HG02588 (cell line): ENCODE measurements around the gene ANKRD23.
"Not testable (repeated sequence)": the region's sequence is repeated elsewhere in the genome, so short reads cannot be mapped to it uniquely, and the experiment has no call there.

ENCODE experiments used
- ATAC-seq: cut with Tn5 transposase; IDR thresholded peaks from one replicate; pipeline ENCODE4 v1.9.1; 2021; ENCODE audit warnings: mild to moderate bottlenecking, moderate library complexity; ENCODE audit not compliant: unreplicated experiment

ANKRD23 gene

DNA sequence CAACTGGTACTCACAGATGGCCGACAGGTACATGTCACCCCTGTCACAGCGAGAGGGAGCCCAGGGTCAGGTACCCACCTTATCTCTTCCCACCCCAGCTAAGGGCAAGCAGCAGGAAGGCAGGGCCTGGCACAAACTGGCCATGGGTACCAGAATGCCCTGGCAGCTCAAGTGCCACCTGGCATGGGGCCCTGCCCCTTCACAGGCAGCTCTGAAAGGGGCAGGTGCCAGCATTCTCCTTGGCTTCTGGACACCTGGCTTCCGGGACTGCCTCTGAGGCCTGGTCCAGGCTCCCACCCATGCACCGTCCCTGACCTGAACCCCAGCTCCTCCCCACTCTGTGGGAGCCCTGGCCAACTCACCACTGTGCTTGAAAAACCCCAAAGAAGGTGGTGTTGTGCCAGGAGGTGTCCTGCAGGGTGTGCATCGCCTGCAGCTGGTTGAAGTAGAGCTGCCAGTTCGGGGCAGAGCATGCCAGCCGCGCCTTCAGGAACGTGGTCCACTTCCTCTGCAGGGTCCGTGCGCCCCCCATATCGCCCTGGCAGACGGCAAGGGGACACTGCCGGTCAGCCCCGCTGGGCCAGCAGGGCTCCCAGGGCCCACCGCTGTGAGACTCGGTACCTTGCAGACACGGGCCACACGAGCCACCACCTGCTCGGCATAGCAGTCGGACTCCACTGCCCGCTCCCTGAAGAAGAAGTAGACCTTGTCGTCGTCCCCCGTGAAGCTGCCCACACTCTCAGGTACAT is 20.7 kb upstream of the ANKRD23 start:
- ATAC-seq: no peak

DNA sequence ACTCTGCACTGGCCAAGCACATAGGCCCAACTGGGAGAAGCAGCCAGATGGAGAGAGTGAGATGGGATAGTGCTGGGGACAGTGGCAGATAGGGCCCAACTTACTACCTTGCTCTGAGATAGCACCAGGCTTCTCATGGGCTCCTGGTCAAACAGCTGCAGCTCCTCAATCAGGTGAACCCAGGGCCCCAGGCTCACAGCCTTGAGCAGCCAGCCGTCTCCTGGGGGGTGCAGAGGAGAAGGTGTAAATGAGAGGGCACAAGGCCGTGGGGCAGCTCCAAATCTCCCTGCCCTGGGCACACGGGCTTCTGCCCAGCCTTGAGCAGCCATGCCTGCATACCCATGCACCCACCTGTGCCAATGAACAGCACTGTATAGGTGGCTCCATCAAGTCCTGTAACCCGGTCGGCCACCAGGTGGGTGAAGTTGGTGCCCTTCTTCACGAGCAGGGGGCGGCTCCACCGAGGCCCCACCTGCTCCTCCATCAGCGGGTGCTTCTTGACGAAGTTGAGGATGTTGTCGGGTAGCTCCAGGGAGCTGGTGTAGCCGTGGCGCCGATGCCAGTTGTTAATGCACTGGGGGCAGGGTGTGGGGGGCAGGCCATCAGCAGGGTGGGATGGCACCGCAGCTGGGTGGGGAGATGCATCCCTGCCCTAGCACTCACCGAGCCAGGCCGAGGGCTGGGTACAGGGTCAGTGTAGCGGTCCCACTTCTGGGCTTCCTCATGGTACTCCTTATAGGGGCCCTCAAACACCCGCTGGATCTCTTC is 19.9 kb upstream of the ANKRD23 start:
- ATAC-seq: no peak

DNA sequence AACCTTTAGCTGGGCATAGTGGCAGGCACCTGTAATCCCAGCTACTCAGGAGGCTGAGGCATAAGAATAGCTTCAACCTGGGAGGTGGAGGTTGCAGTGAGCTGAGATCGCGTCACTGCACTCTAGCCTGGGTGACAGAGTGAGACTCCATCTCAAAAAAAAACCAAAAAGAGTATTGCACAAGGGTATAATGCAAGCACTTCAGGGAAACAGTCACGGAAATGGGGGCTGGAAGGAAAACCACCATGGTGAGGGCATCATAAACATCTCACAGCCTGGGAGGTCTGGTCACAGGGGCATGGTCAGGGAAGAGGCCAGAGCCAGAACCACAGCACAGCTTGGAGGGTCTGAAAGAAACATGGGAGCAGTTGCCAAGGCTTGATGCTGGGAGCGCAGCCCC is 19.2 kb upstream of the ANKRD23 start:
- ATAC-seq: not testable (repeated sequence)

DNA sequence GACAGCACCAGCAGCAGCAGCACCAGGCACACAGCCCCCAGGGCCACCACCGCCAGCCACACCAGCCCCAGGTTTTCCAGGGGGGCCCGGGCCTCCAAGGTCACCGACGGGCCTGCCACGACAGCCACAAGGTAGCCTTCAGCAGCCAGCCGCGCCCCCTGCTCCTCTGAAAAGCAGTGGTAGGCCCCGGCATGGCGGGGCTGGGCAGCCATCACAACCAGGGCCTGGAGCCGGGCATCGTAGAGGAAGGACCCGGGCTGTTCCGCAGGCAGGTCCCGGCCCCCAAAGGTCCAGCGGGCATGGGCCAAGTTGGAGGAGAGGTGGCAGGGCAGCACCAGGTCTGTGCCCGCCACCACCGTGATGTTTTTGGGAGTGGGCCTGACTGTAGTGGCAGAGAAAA is 17.3 kb upstream of the ANKRD23 start:
- ATAC-seq: no peak

DNA sequence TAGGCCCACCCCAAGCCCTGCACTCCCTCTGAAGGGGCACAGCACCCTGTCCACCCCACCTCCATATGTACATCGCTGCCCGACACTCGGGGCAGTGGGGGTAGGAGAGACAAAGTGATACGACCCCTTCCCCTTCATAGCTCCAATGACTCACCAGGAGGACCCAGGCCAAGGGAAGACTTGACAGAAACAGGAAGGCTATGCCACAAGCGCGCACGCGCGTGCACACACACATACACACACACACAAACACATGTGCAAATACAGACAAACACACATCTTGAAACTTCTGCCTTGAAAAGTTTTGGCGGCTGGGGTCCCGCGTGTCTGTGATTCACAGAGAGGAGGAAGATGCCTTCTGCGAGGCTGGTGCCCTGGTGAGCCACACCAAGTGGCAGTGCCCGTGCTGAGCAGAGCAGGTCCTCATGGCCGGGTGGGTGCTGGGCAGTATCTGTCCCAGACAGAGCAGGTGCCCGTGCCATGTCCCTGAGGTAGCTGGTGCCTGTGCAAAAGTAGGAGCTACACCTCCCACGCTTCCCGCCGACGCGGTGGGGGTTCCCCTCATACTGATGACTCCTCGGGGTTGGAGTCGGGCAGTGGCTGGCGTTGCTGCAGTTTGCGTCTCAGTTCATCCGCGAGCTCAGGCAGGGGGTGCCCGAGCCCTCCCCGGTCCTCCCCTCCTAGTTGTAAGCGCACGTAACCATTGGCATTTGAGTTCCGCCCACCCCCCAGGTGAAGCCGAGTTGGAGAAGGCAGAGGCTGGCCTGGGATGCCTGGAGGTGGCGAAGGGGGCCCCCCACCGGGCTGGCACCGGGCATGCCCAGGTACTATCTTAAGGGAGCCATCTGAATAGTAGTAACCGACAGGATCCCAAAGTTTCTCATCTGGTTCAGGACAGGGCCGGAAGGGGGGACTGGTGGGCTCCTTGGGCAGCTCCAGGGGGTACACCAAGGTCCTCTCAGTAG is 16.5 kb upstream of the ANKRD23 start:
- no peak for ATAC-seq

DNA sequence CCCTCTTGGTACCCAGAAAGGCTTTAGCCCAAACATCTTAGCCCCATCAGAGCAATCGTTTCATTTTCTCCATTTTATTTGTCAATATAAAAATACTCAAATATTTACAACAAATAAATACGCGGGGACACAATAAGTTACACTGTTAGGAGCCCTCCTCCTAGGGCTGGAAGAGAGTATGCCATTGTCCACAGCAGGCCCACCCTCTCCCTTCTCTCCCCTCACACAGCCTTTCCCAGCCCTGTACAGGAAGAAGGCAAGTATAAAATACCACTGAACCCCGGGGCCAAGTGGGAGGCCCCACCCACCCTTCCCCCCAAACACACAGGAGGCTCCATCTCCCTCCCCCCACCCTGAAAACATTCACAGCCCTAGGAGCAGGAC is 15.9 kb upstream of the ANKRD23 start:
- no peak for ATAC-seq

DNA sequence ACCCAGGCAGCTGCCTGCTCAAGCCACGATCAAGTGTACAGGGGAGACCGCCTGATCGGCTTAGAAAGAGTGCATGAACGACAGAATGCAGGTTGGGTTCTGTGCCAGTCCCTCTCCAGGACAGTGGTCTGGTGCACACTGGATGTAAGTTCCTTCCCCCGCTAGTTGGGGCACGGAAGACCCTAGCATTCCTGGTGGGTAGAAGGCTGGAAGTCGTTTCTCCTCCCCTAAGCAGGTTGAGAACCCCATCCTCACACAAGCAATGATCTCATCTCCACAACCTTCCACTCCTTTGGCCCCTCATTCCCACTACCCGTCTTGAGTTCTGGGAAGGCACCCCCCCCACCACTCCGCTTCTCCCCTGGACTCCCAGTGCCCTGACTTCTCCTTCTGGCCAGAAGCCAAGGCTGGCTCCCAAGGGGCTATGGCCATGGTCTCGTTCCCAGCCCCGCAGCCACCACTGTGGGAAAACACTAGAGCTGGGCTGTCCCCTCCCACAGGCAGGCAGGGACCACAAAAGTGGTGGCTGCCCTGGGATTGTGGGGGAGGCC is 15.4 kb upstream of the ANKRD23 start:
- no peak for ATAC-seq

DNA sequence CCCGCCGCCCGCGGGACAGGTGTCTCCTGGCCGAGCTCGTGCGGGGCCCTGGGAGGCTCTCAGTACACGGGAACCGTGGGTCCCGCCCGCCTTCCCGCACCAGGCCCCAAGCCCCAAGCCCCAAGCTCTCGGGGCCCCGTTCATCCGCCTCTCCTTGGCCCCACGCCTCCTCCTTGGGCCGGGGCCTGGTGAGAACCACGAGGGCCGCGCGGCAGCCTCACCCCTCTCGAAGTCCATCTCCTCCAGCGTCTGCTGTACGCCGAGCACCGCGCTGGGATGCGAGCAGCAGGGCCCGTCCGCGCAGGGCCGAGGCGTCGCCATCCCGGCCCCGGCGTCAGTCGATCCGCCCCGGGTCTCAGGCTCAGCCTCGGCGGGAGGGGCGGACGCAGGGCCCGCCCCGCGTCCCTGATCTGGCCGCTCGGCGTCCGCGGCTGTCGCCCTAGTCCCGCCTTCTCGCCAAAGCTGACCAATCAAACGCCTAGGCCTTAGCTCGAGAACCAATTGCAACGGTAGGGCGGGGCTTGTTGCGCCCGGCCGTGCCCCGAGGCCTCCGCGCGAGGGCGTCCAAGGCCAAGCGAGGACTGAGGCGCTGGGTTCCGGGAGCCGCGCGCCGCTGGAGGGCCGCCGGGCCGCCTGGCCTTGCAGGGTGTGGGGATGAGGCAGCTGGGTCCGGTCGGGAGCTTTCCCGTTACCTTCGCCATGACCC is 14.0 kb upstream of the ANKRD23 start, which contains the start of gene ANKRD39:
Gene ANKRD39 (minus strand): TSS at position 350 of the 706 bp plus-strand sequence. CDS start 29 bp downstream, at position 321.
- peak; percentile 91 for ATAC-seq

DNA sequence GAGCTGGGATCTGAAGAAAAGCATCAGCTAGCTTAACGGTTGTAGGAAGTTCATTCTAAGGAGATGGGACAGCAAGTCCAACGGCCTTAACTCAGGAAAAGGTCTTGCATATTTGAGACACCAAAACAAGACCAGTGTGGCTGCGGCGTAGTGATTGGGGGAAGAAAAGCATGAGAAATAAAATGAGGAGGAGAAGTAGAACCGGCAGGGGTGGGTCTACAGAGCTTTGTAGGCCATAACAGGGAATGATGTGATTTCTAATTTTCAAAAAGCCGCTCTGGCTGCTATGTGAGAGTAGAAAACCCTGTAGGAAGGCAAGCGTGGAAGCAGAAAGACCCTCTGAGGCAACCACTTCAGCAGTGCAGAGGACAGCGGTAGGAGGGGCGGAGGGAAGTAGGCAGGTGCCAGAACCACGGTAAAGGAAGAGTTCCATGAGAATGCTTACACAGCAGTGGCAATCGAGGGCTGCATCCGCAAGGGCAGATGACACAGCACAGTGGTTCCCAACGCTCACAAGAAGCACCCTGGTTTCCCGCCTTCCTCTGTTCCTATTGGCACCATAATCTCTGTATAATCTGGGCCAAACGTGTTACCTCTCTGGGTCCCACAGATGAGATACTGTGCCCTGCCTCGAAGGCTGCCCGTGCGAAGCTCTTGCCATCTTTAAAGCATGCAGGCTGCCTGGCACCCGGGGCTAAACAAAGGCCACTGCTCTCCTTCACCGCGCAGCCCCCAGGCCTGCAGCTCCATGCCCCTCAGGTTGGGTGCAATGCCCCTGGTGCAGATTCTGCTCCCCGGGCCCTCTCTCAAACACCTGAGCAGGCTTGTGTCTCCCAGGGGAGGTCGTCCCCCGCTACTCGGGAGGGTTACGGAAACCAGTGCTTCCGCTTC is 13.2 kb upstream of the ANKRD23 start:
- no peak for ATAC-seq

DNA sequence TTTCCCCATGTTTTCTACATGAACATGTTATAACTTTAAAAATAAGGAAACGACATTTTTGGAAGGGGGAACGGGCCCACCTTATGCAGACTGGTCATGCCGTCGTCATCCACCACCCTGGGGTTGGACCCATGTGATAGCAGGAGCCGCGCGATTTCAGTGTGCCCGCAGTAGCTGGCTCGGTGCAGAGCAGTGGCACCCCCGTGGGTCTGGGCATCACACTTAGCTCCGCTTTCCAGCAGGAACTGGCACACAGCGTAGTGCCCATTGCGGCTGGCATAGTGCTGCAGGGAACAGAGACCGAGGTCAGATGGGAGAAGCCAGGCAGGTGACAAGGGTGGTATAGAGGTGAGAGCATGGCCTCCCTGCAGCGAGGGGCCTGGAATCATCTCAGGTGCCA is 9.5 kb upstream of the ANKRD23 start:
- no peak for ATAC-seq

DNA sequence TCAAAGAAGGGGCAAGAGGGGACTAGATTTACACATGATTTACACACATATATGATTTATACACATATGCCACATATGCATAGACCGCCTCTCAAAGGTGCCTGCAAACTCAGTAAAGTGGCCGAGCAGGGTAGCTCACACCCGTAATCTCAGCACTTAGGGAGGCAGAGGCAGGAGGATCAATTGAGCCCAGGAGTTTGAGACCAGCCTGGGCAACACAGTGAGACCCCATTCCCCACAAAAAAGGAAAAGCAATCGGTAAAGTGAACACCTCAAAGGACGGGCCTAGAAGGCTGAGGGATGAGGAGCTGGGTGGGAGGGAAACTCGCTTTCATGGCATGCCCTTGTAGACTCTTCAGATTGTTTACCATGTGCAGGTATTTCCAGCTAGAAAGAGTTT is 8.8 kb upstream of the ANKRD23 start:
- ATAC-seq: no peak

DNA sequence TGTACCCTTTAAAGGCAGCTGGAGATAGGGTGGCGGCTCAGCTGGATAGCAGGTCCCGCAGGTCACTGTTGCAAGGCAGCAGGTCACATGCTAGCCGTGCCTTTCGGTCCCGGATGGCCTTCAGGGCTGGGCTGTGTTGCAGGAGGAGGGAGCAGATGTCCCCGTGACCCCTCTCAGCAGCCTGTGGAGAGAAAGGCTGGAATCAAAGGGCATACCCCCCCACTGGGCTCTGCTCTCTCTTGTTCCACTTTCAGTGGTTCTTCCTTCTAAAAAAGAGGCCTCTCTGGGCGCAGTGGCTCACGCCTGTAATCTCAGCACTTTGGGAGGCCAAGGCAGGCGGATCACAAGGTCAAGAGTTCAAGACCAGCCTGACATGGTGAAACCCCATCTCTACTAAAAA is 4.4 kb upstream of the ANKRD23 start:
- no peak for ATAC-seq

DNA sequence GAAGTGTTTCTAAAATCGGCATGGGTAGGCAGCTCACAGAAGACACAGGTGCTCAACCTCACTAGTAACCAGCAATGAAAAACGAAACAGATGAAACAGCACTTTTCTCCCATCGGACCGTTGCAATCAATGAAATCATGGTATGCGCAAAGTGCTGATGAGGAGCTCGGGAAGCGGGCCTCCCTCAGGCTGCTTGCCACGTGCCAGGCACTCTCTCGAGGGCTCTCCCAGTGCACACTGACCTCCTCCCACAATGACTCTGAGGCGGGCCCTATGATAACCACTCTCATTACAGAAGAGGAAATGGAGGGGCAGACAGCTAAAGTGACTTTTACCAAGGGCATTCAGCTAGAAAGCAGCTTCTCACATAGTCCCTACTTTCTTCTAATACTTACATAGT is 3.8 kb upstream of the ANKRD23 start:
- ATAC-seq: no peak

DNA sequence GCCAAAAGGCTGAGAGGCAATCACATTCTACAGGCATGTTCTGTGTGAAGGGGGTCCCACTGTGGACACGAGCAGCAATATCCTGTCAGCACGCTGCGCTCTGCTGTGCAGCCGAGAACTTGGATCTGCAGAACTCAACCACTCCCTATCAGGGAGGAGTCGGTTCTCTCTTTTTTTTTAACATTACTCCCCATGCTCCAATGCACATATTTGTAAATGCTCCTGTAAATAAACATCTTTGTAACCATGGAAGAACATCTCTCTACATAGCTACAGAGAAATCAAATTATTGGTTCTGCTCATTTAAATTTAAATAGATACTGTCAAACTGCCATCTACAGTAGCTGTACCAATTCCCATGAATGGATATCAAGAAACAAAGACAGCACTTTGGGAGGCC is 3.0 kb upstream of the ANKRD23 start:
- no peak for ATAC-seq

DNA sequence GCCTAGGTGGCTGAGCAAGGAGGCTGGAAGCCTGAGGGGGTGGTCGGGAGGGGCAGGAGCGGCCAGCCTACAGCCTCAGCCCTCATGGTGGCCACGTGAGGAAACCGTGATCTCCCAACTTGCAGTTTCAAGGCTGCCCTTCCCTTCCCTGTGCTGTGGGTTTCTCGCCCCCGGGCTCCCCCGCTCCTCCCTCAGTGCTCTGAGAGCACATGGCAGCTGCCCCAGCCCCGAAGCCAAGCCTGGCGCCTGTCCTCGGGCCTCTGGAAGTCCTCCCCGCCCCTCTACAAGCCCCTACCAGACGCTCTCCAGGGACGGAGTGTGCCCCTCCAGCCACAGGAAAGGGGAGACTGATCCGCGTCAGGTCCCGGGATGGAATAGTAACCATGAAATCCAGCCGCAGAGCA is 586 bp upstream of the ANKRD23 start:
- no peak for ATAC-seq

DNA sequence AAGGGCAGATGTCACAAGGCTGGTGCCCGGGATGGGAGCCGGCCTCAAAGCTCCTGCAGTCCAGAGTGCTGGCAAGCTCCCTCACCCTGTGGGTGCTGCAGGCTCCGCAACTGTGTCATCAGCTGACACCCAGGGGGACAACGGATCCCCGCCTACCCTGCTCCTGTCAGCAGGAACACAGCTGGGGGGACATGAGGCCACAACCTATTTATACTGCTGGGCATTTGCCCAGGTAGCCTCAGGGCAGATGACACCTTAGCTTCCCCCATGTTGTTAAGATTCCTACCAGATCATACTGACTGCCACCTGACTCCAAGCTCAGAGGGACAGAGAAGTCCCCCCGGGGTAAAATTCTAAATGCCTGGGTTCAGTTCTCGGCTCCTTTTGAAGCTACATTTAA is 1.2 kb downstream of the ANKRD23 start:
- ATAC-seq: no peak

DNA sequence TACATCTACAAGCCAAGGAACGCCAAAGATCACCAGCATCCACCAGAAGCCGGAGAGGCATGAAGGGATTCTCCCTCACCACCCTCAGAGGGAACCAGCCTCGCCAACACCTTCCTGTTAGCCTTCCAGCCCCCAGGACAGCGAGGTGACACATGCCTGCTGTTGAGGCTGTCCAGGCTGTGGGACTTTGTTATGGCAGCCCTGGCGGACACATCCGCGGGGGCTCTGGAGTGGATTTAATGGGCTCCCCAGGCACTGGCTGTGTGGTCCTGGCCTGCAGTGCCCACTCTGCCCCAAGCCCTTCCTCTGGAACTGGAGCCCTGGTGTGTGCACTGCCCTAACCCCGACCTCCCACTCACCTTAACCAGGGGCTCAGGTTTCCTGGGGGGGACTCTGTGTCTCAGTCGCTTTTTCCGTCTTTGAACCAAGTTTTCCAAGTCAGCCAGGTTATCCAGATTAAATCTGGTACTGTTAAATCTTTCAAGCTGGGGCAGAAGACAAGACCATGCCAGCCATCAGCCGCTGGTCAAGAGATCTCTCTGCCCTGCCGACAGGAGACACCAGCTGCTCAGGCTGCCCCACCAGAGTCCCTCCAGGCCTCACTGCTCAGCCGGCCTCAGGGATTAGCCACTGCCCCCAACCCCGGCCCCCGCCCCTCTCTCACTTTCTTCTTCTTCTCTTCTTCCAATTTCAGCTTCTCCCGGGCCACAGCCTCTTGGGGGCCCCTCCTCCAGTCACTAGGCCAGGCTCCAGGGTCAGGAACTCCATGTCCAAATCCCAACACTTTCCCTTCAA is 1.9 kb downstream of the ANKRD23 start:
- no peak for ATAC-seq
